Motor neuron (in vitro differentiated cells): ENCODE results near the gene CFAP119. TPM values are rescaled to one million over a fixed set of nuclear protein-coding genes. Genes with fewer than 3 reads are reported as not detected.
"Not testable (repeated sequence)": the region's sequence is repeated elsewhere in the genome, so short reads cannot be mapped to it uniquely, and the experiment has no call there.

ENCODE experiments used
- ATAC-seq, 8 experiments: fragments of 200-7000 bp; cut with Tn5 transposase; replicated peaks in 6 of 8; 2 replicates each; pipeline ENCODE4 v1.8.0; 2021; ENCODE audit warnings: mild to moderate bottlenecking in 8 of 8, moderate library complexity in 8 of 8
- H3K27ac ChIP-seq, 2 donors: fragments of 250-450 bp; sonication (Bioruptor Pico); 2 replicates each; pipeline ENCODE4 v1.9.0; 2021; ENCODE audit warnings: antibody characterized with exemption in 2 of 2, mild to moderate bottlenecking in 2 of 2, moderate library complexity in 1 of 2
- H3K4me1 ChIP-seq, 2 donors: fragments of 250-450 bp; sonication (Bioruptor Pico); replicated peaks in 1 of 2; 2 replicates each; pipeline ENCODE4 v1.6.1; 2021; ENCODE audit warnings: antibody characterized with exemption in 2 of 2, mild to moderate bottlenecking in 2 of 2, moderate library complexity in 1 of 2
- H3K4me3 ChIP-seq, 5 donors: fragments of 250-450 bp; sonication (Bioruptor Pico); 2 replicates each; pipeline ENCODE4 v1.9.0; 2021; ENCODE audit warnings: antibody characterized with exemption in 5 of 5, mild to moderate bottlenecking in 5 of 5, moderate library complexity in 4 of 5
- WGBS, 10 experiments: fragments of 450-650 bp; shearing (Covaris generic); methylation state at CpG; one replicate each; pipeline ENCODE4 v1.0.0; 2022; 5-methylcytosine and 5-hydroxymethylcytosine counted together
- in situ Hi-C, 9 experiments: fragments of 400-800 bp; cut with MboI; loops; one replicate each; pipeline ENCODE4 v1.15.0; 2021; ENCODE audit warnings: low sequenced_read_pairs in 9 of 9, low pct_unique_long_range_greater_than_20kb in 2 of 9; ENCODE audit not compliant: unreplicated experiment in 9 of 9
- total RNA-seq, 8 experiments: library from RNA; unstranded; fragments of 300-600 nt; gene quantifications; 2 replicates each; pipeline versions ENCODE4 v1.2.3 to v1.2.4, GENCODE V29; 2022

The CFAP119 gene
- total RNA-seq = 10 to 100 TPM in 5 of 8 experiments, 1 to 10 TPM in 3; 4.5 to 24.1 (median 11.4) TPM

DNA sequence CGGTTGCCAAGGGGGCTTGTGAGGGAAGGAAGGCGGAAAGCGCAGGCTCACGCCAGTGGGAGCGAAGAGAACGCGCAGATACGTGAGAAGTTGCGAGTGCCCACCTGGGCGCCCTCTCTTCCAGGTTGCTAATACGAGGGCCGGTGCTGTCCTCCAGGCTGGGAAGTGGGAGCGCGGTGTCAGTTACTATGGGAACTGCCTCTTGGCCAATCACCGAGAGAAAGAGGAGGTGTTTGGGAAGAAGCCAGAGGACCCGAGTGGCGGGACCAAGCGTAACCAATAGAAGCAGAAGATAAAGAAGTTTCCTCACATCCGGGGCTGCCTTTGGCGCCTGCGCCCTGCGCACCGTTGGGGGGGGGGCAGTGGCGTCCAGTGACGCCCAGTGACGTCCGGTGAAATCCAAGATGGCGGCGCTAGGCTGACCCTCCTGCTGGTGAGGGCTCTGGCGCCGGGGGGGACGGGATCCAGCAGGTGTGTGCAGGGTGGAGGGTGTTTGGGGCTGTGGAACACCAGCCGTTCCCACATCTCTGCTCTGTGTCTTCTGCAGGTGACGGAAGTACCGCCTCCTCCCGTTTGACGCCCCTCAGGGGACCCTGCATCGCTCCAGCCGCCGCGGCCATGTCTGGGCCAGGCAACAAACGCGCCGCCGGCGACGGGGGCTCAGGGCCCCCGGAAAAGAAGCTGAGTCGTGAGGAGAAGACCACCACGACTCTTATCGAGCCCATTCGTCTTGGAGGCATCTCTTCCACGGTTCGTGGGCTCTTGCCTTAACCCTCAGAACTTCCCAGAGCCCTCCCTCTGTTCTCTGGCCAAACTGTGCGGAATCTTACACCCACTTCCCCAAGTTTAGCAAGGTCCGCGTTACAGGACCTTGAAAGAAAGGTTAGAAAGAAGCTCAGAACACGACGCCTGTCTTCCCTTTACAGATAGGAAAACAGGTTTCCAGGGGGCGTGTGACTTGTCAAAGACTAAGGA is at the start of gene CFAP119, which contains the start of gene RNF40:
Gene CFAP119 (minus strand): TSS at position 135 of the 975 bp plus-strand sequence. CDS start 314 bp downstream, outside the sequence.
Gene RNF40 (plus strand): TSS at position 395 of the 975 bp plus-strand sequence. CDS start 224 bp downstream, at position 619.
- 0 to 6% (median 0%) methylated on average over 2 to 17 of the region's 60 CpGs; no CpG with 5 or more reads in 3 of the 10 experiments for WGBS, 10 experiments
- Histone ChIP-seq H3K27ac (peak within 1 kb of the TSS; percentile 74 to 94), H3K4me3 (peak within 1 kb of the TSS; percentile 69 to 92 (median 85)), H3K4me1 (peaks cover 15 to 18% of the 10 kb centered on the region in 2 donors)
- peak; percentile 90 to 95 (median 92) for ATAC-seq
- in situ Hi-C loops = no loop called here

DNA sequence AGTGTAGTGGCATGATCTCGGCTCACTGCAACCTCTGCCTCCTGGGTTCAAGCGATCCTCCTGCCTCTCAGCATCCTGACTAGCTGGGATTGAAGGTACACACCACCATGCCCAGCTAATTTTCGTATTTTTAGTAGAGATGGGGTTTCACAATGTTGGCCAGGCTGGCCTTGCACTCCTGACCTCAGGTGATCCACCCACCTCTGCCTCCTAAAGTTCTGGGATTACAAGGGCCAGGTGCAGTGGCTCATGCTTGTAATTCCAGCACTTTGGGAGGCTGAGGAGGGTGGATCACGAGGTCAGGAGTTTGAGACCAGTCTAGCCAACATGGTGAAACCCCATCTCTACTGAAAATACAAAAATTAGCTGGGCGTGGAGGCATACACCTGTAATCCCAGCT is 47.8 kb upstream of the CFAP119 start:
- in situ Hi-C loops, ATAC-seq, H3K4me3 ChIP-seq, H3K27ac ChIP-seq: not testable (repeated sequence)
- H3K4me1 ChIP-seq = peaks cover 12 to 16% of the 10 kb centered on the region in 2 donors
- 20 to 93% (median 73%) methylated on average over 1 to 3 of the region's 5 CpGs; no CpG with 5 or more reads in 2 of the 10 experiments for whole genome bisulfite sequencing, 10 experiments

DNA sequence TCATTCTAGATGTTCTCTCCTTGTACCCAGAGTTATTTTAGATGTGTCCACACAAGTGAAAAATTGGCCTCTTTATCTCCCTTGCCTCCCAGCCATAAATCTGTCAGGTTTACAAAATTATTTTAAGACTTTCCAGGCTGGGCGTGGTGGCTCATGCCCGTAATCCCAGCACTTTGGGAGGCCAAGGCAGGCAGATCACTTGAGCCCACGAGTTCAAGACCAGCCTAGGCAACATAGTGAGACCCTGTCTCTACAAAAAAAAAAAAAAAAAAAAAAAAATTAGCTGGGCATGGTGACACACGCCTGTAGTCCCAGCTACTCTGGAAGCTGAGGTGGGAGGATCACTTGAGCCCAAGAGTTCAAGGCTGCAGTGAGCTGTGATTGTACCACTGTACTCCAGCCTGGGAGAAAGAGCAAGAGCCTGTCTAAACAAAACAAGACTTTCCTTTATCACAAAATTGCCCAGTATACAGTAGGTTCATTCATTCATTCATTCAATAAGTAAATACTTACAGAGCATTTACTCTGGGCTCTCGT is 47.1 kb upstream of the CFAP119 start:
- in situ Hi-C loops, ATAC-seq: not testable (repeated sequence)
- 36 to 100% (median 83%) methylated on average over 1 to 5 of the region's 5 CpGs; no CpG with 5 or more reads in 1 of the 10 experiments for WGBS, 10 experiments

DNA sequence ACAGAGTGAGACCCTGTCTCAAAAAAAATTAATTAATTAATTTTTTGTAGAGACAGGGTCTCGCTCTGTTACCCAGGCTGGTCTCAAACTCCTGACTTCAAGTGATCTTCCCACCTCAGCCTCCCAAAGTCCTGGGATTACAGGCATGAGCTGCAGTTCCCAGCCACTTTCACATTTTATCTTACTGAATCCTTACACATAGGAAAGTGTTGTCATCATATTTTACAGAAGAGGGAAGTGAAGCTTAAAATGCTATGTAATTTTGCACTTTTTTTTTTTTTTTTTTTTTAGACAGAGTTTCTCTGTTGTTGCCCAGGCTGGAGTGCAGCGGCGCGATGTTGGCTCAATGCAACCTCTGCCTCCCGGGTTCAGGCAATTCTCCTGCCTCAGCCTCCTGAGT is 46.3 kb upstream of the CFAP119 start:
- in situ Hi-C loops = no loop called here
- WGBS, 10 experiments = 97 to 100% (median 100%) methylated on average over 1 to 4 of the region's 5 CpGs; no CpG with 5 or more reads in 5 of the 10 experiments
- Histone ChIP-seq H3K4me1 (peaks cover 8 to 10% of the 10 kb centered on the region in 2 donors), H3K27ac (no peak overlapping the region), H3K4me3 (no peak overlapping the region)
- ATAC-seq = no peak

More for the DNA sequence above, 47.1 kb upstream of the CFAP119 start:
- H3K27ac ChIP-seq, H3K4me3 ChIP-seq: not testable (repeated sequence)
- H3K4me1 ChIP-seq = peaks cover 10 to 15% of the 10 kb centered on the region in 2 donors

DNA sequence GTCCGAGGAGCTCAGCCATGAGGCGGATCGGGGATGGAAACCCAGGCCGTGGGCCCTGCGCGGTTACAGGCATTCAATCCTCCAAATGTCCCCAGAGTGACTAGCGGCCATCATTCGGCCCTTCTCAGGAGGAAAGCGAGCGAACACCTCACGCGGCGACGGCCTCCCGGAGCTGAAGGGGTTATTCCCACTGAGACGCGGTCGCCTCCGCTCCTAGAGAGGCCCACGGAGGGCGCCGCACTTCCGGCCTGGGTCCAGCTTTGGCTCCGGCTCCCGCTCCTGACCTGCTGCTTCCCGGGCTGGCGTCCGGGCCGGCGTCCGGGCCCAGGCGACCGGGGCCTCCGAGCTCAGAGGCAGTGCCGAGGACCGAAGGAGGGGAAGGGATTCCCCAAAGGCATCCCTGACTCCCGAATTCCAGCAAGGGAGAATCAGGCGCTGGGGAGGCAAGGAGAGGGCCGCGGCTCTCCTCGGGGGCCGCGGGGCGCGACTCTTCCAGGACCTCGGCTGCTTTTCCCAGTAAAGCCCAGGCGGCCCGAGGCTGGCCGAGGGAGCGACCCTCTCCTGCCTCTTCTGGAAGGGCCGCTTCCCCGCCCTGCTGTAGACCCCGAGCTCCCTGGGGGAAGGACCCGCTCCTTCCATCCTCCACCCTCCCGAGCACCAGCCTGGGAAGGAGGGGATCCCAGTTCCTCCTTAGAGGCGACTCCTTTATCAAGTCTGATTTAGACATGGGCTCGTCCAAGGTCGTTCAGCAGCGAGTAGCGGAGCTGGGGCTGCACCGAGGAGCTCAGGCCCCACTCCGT is 43.7 kb upstream of the CFAP119 start:
- WGBS, 10 experiments = 0 to 7% (median 2%) methylated on average over 5 to 21 of the region's 62 CpGs; no CpG with 5 or more reads in 6 of the 10 experiments
- Histone ChIP-seq H3K4me3 (peak overlapping the region; percentile 85 to 99 (median 89)), H3K27ac (peak overlapping the region; percentile 84 to 89), H3K4me1 (peaks cover 8 to 10% of the 10 kb centered on the region in 2 donors)
- ATAC-seq = peak; percentile 92 to 97 (median 94)
- in situ Hi-C loops = no loop called here

DNA sequence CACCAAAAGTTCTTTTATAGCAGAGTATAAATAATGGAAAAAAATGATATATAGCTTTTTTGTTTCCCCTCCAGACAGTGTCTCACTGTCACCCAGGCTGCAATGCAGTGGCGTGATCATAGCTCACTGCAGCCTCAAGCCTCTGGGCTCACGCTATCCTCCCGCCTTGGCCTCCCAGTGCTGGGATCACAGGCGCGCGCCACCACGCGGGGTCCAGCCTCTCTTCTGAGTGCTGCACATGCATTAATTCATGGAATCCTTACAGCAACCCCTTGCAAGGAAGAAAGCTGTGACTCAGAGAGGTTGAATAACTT is 43.2 kb upstream of the CFAP119 start:
- WGBS, 10 experiments = 8 to 83% (median 68%) methylated on average over 2 to 8 of the region's 8 CpGs; no CpG with 5 or more reads in 5 of the 10 experiments
- Histone ChIP-seq H3K4me3 (peak overlapping the region; percentile 85 to 99 (median 89)), H3K4me1 (peaks cover 8 to 10% of the 10 kb centered on the region in 2 donors), H3K27ac (peak overlapping the region; percentile 84 to 89)
- peak in 6 of 8 experiments; percentile 2 to 54 (median 28) for ATAC-seq
- in situ Hi-C loops = no loop called here

DNA sequence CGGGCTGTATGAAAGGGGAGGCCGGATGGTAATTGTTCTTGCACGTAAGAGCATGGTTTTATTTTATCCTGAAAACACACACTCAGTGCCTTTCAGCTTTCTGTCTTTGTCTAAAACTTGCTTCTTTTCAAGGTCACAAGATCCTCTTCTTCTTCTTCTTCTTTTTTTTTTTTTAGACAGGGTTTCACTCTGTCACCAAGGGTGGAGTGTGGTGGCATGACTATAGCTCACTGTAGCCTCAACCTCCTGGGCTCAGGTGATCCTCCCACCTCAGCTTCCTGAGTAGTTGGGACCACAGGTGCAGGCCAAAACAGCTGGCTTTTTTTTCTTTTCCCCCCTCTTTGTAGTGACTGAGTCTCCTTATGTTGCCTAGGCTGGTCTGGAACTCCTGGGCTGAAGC is 41.1 kb upstream of the CFAP119 start:
- H3K4me3 ChIP-seq = no peak overlapping the region
- in situ Hi-C loops = no loop called here
- WGBS, 10 experiments = 20 to 76% (median 45%) methylated on average over 1 to 3 of the region's 3 CpGs; no CpG with 5 or more reads in 4 of the 10 experiments

DNA sequence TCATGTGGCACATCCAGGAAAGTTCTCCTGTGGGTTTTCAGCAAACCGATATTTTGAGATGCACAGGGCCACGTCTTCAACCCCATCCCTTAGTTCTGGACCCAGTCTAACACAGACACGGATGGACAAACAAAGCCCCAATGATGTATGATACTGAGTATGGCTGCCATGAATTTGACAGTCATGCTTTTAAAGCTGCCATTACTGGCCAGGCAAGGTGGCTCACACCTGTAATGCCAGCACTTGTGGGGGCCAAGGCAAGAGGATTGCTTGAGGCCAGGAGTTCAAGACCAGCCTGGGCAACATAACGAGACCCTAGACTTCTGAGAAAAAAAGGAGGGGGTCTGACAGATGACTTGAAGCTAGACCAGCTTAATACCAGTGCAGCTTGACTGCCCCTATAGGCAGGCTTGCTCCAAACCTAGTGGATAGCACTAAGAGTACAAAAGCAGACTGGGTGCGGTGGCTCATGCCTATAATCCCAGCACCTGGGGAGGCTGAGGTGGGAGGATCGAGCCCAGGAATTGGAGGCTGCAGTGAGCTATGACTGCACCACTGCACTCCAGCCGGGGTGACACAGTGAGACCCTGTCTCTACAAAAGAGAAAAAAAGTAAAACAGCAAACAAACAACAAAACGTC is 35.9 kb upstream of the CFAP119 start:
- peak in 1 of 8 experiments; percentile 43 for ATAC-seq
- in situ Hi-C loops = loop anchor here in 2 of 9 experiments (25.0 kb wide), 1 partner anchor 90 kb away; the partner anchor contains the start of genes BCL7C (in 2 of the 2) and CTF1 (in 2 of the 2)
- H3K4me3 ChIP-seq = no peak overlapping the region
- no peak overlapping the region for H3K27ac ChIP-seq
- WGBS, 10 experiments = 27 to 83% (median 43%) methylated on average over 2 to 6 of the region's 8 CpGs; no CpG with 5 or more reads in 3 of the 10 experiments
- no peaks in the 10 kb centered on the region for H3K4me1 ChIP-seq

More for the DNA sequence above, 41.1 kb upstream of the CFAP119 start:
- H3K27ac ChIP-seq = no peak overlapping the region
- peaks cover 8 to 10% of the 10 kb centered on the region in 2 donors for H3K4me1 ChIP-seq
- no peak for ATAC-seq

DNA sequence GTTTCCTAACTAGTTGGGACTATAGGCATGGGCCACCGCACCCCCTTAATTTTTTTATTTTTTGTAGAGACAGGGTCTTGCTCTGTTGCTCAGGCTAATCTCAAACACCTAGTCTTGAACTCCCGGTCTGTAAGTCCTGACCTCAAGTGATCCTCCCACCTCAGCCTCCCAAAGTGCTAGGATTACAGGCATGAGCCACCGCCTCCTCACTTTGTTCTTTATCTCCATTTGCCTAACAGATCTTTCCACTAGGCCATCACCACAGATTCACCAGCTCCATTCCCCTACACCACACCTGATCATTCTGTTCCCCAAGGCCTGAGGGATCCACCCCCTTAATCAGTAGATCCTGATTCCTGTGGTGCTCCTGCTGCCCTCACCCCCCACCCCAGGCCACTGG is 32.8 kb upstream of the CFAP119 start:
- no peak overlapping the region for H3K27ac ChIP-seq
- in situ Hi-C loops = loop anchor here in 2 of 9 experiments (25.0 kb wide), 1 partner anchor 93 kb away; the partner anchor contains the start of genes BCL7C (in 2 of the 2) and CTF1 (in 2 of the 2)
- H3K4me3 ChIP-seq = no peak overlapping the region
- WGBS, 10 experiments = 50 to 100% (median 80%) methylated on average over 1 to 3 of the region's 3 CpGs; no CpG with 5 or more reads in 3 of the 10 experiments
- ATAC-seq = no peak
- H3K4me1 ChIP-seq = no peaks in the 10 kb centered on the region

DNA sequence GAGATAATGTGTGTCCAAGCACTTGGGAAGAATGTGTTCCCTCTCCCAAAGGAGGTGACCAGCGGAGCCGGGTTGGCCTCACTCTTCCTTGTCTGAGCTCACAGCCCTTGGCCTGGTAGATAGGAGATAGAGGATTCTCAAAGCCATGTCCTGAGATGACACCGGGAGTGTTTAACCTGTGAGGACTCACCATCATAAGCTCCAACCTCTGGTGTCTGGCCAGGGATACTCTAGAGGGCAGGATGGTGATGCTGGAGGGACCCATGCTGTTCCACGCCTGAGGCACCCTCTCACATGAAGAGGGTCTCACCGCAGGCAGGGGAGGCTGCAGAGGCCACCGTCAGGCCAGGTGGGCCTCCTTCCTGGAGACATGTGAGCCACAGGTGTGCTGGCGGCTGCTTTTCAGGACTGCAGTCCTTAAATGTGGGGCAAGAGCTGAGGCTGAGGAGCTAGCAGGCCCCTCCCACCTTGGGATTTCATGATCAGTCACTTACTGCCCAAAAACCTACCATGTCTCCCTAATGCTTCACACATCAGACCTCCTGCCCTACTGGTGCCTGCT is 31.7 kb upstream of the CFAP119 start:
- H3K27ac ChIP-seq = no peak overlapping the region
- H3K4me1 ChIP-seq = no peaks in the 10 kb centered on the region
- ATAC-seq = no peak
- WGBS, 10 experiments = 57 to 95% (median 84%) methylated on average over 1 to 4 of the region's 7 CpGs; no CpG with 5 or more reads in 6 of the 10 experiments
- H3K4me3 ChIP-seq = no peak overlapping the region
- in situ Hi-C loops = loop anchor here in 2 of 9 experiments (25.0 kb wide), 1 partner anchor 94 kb away; the partner anchor contains the start of genes BCL7C (in 2 of the 2) and CTF1 (in 2 of the 2)

DNA sequence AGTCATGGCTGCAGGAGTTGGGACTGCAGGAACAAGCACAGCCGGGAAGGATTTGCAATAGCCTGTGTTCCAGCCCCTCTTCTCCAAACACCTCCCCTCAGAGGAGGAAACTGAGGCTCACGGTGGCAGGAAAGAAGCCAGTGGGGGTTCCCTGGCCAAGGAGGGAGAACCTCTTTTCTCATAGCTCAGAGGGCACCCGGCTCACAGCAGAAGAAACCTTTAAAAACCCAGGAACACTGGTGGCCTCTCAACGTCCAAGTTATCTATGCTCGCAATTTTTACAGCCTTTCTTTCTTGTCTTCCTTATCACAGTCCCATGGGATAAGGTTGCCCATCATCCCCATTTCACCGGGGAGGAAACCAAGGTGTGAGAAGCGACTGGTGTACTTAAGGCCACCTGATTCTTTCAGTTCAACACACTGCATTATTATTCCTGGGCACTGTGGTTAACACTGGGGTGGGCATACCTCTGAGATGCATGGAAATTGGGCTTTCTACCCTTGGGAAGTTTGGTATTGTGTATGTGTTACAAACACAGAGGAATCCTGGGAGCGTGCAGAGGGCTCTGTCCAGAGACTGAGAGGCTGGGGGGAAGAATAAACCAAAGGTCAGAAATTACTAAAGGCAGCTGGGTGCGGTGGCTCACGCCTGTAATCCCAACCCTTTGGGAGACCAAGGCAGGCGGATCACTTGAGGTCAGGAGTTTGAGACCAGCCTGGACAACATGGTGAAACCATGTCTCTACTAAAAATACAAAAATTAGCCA is 25.9 kb upstream of the CFAP119 start:
- no peak for ATAC-seq
- H3K4me3 ChIP-seq = peak overlapping the region; percentile 94 to 100 (median 98)
- in situ Hi-C loops = loop anchor here in 2 of 9 experiments (25.0 kb wide), 1 partner anchor 100 kb away; the partner anchor contains the start of genes BCL7C (in 2 of the 2) and CTF1 (in 2 of the 2)
- WGBS, 10 experiments = 25 to 100% (median 59%) methylated on average over 1 to 9 of the region's 11 CpGs; no CpG with 5 or more reads in 2 of the 10 experiments
- H3K27ac ChIP-seq = peak overlapping the region; percentile 93 to 96
- H3K4me1 ChIP-seq = peaks cover 6 to 12% of the 10 kb centered on the region in 2 donors
